EH (cell line): ENCODE data around the gene CIDEB.

ENCODE experiments used
- DNase-seq: peaks from one replicate; pipeline ENCODE4 v3.0.0-alpha.2; 2015; ENCODE audit warnings: low read depth

Gene CIDEB

DNA sequence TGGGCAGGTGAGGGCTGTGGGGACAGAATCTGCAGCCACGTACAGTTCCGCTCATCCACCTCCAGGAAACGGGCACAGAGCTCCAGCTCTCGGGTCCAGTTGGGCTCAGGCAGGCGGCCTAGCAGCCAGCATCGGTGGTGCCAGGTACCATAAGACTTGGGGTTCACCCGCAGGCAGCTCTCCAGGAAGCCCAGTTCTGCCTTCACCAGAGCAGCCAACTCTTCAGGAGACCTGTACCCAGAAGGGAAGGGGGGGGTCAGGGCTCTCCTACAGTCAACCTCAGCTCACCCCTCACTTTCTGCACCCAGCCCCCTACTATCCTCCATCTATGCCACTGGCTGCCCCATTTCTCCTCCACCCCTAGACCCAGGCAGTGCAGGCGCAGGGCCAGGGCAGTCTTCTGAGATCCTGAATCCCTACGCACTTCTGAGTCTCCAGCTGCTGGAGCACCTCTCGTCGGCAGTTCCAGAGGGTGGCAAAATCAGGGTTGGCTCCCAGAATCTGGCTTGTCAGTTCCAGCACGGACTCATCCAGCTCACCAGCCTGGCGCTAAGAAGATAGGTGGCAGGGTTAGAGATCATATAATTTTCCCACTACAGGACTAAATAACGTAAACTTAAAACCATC is 37.8 kb downstream of the CIDEB start:
- no peak for DNase-seq

- DNase-seq = no peak
Observed at GRCh38 chr14:24269368-24269767, 38.4 kb downstream of the CIDEB start.

DNA sequence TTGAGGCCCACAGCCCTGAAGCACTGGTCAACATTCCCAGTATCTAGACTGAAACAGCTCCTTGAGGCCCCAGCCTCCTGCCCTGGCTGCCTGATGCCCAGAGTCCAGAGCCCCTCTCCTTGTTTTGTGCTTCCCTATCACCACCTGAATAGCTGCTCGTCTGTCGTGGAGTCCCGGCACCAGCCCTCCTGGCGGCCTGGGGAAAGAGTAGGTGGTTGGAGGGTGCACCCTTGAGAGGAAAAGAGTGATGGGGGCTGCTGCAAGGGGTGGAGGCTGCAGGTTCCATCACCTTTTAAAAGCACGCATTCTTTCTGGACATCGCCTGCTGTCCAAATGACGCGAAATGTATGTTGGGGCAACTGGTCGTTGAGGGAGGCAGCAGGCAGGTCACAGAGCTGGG is 39.6 kb downstream of the CIDEB start:
- no peak for DNase-seq

GRCh38 chr14:24267516-24267915 is 40.3 kb downstream of the CIDEB start:
- no peak for DNase-seq

DNA sequence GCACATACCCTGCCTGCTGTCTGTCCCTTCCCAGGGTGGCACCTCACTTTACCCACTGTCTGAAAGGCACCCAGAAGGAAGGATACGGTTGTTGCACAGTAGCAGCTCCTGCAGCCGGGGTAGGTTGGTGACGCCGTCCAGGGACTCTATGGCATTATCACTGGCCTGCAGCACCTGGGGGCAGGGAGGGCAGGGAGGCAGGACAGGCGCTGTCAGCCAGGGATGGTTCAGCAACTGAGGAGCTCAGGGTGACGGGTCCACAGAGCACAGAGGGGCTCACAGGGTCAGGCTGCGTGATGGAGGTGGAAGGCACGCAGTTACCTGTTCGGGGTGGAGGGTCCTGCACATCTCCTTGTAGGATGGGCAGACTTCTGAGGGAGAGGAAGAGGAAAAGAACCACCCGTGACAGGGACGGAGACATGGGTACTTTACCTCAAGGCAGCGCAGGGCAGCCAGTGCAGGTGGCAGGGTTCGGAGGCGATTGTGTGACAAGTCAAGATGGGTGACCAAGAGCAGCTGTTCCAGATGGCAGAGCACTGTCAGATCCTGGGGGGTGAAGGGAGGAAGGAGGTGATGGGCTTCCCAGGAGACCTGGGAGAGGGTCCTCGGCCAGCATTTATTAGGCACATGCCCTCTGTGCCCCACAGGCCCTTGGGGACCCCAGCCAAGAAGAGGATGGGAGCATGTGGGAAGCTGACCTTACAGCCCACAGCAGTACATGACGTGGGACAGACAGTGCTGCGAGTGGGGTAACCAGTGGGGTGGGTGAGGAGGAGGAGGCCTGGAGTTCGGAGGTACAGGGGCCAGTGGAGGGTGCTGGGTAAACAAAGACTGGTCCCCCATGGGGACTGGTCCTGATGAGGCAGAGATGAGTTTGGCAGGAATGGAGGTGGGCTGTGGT is 41.2 kb downstream of the CIDEB start:
- no peak for DNase-seq

- no peak for DNase-seq
Observed at GRCh38 chr14:24264298-24264697, 43.5 kb downstream of the CIDEB start.

DNA sequence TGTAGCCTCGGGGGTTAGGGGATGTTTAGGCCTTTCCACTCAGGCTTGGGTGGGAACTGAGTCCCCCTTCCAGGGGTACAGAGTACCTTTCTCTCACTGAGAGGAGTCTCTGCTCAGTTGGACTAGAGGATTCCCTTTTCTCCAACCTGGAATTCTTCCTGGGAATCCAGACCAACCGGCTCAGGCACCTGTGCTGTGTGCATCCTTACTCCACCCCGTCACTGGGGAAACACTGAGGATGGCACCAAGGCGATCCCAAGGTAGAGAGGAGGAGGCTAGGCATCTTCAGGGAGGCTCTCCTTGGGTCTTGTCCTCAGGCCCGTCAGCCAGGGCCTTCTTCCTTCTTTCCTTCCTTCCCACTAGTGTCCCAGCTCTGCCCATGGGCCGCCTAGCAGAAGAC is 43.9 kb downstream of the CIDEB start:
- DNase-seq = no peak

DNA sequence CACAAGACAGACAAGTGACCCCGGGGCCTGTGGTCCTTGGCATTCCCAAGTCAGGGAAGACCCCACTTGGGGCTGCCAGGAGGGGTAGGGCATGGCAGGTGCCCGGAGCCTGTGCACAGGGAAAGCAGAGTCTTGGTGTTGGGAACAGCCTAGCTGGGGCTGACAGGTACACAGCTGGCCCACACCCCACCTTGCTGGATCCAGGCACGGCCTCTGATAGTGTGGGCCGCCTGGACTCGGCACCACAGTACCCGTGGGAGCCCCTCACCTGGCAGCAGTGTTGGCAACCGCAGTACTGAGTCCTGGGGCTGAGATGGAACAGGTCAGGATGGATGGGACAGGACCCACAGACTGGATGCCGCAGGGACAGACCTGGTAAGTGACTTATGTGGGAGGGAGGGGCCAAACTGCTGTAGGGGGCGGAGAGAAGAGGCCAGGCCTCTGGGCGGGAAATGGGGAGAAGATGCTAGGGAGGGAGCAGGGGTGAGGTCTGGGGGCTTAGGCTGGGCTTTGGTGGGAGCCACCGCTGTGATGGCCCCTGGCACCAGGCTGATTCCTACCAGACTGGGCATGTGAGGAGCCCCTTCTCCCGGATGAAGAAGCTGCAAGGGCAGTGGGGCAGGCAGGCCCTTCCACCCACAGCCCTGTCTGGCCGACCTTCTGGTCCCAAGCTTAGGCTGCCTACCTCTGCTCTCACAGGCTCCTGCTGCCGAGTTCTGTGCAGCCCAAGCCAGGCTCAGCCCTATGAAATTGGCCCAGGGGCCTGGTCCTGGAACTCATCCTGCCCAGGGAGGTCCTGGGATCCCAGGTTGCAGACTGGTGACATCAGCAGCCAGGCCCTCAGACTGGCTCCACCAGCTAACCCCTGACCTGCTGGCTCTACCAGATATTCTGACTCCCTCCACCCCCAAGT is 44.7 kb downstream of the CIDEB start, which contains the start of gene TGM1:
Gene TGM1 (minus strand): TSS at position 357 of the 913 bp plus-strand sequence. CDS start 825 bp downstream, outside the sequence.
- DNase-seq = peak; percentile 16

DNA sequence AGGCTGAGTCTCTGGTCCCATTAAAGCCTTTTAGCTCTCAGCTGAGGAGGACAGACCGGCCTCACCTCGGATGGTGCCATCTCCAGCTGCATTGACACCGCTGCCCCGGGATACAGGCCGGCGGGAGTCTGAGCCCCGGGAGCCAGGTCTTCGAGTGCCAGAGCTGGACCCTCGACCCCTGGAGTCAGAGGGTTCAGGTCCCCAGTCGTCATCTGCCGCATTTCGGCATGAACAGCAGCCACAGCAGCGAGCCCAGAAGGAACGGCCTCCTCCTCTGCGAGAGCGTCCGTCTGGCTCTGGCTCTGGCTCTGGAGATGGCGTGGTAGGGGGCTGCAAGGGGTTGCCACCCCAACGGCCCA is 45.8 kb downstream of the CIDEB start:
- no peak for DNase-seq

DNA sequence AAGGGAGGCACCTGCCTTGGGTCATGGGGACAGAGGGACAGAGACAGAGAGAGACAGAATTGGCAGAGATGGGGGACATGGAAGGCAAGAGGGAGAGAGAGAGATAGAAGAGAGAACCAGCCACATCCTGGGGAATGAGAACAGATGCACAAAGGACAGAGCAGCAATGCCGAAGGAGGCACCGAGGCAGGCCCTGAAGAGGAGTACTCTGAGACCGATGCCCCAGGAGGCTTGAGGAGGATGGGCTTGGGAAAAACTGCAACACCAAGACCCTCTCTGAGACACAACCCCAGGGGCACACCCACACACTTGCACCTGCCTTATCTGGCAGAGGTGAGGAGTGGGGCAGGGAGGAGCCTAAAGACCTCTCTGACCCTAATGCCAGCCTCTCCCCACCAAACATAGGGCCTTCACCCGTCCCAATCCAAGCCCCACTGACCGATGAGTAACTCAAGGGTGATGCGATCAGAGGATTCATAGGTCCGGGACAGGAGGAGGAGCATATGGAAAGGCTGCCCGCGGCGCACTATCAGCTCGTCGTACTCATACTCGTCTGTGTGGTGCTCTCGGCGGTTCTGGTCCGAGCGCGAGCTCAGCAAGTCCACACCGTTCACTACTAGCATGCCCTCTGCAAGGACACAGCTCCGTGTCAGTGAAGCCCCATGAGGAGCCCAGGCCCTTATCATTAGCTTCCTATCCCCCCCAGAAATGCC is 46.4 kb downstream of the CIDEB start:
- DNase-seq = no peak

DNA sequence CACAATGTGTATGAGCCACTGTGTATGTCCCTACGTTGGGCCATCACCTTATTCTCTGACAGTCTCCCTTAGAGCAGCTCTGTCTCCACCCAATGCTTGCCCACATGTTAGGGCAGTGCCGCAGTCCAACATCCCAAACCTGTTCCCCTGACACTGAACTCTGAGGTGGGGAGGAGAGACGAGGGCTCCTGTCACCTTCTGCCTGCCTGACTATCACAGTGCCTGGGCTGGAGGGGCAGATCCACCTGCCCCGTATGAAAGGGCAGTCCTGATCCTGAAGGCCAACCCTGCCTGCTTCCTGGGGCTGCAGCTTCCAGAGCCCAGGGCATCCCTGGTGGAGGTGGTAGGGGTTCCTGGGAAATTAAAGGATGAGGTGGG is 47.0 kb downstream of the CIDEB start:
- no peak for DNase-seq

DNA sequence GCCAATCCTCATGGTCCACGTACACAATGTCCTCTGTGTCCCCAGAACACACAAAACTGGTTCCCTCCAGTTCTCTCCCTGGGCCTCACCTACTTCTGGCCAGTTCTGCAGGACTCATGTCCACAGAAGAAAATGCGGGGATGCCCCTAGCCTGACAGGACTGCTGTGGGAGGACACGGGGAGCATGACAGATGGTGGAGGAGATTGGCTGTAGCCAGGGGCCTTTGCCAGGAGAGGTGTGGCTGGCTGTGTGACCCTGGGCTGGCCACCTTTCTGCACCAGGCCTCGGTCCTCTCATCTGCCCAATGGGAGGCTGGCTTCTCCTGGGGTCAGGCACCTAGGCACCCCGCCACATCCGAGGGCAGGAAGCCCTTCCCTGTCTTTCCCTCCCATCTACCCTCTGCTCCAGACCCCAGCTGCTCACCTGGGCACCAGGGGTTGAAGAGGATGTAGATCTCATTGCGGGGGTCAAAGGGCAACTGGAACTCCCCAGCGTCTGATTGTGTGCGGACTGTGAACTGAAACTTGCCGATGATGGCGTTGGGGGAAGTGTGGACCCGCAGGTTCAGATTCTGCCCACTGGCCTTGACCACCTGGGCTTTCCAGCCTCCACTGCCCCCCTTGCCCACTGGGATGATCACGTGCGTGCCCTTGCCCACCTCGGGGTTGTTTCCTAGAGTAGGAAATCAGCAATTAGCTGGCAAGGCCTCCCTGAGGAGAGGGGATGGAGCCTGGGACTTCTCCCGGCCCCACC is 47.6 kb downstream of the CIDEB start:
- no peak for DNase-seq

GRCh38 chr14:24259282-24260025 is 48.3 kb downstream of the CIDEB start:
- peak; percentile 73 for DNase-seq

DNA sequence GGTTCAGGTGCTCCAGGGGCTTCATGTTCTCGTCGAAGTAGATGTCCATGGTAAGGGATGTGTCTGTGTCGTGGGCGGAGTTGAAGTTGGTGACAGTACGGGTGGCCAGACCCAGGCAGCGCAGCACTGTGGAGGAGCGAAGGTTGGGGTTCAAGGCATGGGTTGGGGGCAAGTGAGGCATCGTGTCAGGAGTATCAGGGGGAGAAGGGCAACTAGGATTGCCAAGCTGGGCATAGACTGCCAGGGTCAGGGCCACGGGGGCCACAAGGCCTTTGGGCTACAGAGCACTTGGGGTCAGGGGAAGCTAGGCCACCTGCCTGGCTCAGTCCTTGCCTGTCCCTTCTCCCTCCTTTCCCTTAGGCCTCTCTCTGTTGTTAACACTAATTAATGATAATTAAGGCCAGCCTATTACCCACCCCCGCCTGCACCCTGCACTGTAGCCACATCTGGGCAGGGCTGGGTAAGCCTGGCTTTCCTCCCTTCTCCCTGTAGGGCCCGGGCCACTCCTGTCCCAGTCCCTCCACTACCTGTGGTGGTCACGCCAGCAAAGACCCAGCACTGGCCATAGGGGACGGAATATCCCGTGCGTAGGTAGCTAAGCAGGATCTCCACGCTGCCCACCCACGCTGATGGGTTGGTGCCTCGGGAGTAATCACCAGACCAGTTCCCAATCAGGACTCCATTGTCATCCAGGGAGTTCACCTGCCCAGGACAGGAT is 49.1 kb downstream of the CIDEB start:
- DNase-seq = no peak

DNA sequence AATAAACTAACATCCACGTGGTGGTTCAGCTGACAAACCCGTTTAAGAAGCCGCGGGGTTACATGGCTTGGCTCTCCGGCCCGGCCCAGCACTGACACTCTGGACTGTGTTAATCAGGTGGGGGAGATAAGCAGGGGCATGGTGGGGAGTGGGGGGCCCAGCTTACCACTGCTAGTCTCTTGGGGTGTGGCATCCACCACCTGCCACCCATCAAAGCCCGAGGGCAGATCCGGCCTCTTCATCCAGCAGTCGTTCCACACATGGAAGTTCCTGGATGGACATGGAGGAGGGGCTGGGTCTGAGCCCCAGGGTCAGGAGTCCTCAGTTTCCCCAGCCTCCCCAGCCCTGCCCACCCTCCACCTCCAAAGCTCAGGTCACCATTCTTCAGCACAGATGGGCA is 49.7 kb downstream of the CIDEB start:
- DNase-seq = no peak

GRCh38 chr14:24256960-24257359 is 50.8 kb downstream of the CIDEB start:
- no peak for DNase-seq

DNA sequence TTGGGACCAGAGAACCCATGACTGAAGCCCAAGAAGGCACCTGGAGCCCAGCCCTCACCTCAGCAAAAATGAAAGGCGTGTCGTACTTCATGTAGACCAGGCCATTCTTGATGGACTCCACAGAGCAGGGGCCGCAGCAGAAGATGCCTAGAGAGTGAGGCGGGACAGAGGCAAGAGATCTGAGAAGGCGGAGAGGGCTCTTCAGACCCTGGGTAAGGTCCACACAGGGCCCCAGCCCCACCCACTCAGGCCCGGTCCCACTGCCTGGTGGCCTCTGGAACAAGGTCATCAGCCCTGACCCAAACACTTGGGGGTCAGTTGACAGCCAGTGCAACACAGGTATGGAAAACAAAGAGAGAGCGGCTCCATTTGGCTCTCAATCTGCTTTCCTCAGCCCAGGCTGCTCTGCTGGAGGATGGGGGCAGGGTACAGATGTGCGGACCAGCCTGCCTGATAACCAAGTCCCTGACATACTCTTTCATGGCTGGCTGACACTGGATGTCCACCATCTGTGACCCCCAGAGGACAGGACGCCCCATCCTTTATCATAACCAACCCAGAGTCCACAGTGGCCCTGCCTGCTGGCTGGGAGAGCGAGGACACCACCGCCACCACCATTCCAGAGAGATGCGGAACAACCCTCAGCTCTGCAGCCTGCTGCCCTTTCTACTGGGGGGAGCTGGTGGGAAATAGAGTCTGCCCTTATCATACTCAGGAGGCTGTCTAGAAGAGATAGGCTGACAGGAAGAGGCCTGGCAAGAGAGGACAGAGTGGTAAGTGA is 51.7 kb downstream of the CIDEB start:
- DNase-seq = no peak

DNA sequence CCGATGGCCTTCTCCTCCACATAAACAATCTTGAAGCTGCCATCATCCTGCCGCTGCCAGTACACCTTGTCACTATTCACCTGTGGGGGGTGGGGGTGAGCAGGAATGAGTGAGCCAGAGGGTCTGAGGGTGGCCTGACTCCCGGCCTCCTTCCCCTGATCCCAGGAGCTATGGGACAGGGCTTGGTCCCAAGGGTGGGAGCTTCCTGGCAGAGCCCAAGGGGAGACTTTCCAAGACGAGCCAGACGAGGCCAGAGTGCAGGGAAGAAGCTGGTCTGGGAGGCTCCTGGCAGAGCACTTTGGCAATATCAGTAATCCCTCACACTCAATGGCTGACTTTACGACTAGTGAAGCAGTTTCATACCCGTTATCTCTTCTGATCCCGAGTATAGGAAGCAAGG is 52.3 kb downstream of the CIDEB start:
- no peak for DNase-seq
